ENCODE results near the gene AXDND1. TPM values are rescaled to one million over a fixed set of nuclear protein-coding genes. Genes with fewer than 3 reads are reported as not detected.

Gene AXDND1
- total RNA-seq, 2 donors from 2014 or later, result 0.43 to 0.44 TPM

- no peak overlapping the region for H3K4me3 Mint-ChIP-seq
- no peak for DNase-seq
- no peak overlapping the region for H3K27ac Mint-ChIP-seq
- ATAC-seq (replicated peaks in 1 of 2), result no peak
- peaks cover 15% of the 10 kb centered on the region for H3K27me3 Mint-ChIP-seq (ENCODE audit: low read depth)
- no peaks in the 10 kb centered on the region for H3K4me1 Mint-ChIP-seq (ENCODE audit: low read depth)
- H3K36me3 Mint-ChIP-seq (ENCODE audit: insufficient read depth in 2 of 2), result no peaks in the 10 kb centered on the region
- H3K9me3 Mint-ChIP-seq, result peaks cover 0 to 2% of the 10 kb centered on the region in 2 donors
Observed at GRCh38 chr1:179601093-179601492, 235.3 kb downstream of the AXDND1 start.

Other genes starting within 250 kb of the AXDND1 start
- gene ABL2, start 136.3 kb upstream of the AXDND1 start, total RNA-seq, result 10 to 100 TPM; 11.9 to 12.2 TPM
- 10 to 100 TPM; 34.8 to 36.1 TPM for gene SOAT1, start 72.2 kb upstream of the AXDND1 start, total RNA-seq
- gene NPHS2, start 210.0 kb downstream of the AXDND1 start, total RNA-seq, result not detected
- gene TDRD5, start 225.9 kb downstream of the AXDND1 start, total RNA-seq, result not detected

Measured in activated T-cell treated with anti-CD3 and anti-CD28 coated beads, Interleukin-2, amount 50 U/mL, for 72 hours (primary cell).